GM23338 (cell line): ENCODE results near the gene DARS2.
"Not testable (repeated sequence)": the region's sequence is repeated elsewhere in the genome, so short reads cannot be mapped to it uniquely, and the experiment has no call there.

Experiments
- CREB1 ChIP-seq: fragments of 250-450 bp; sonication (Bioruptor Pico); IDR thresholded peaks from 2 replicates; pipeline ENCODE4 v1.5.0; 2020; ENCODE audit warnings: low read depth, mild to moderate bottlenecking, moderate library complexity
- EZH2 ChIP-seq: fragments of 200-600 bp; sonication (generic); IDR thresholded peaks from one replicate; pipeline ENCODE4 v1.8.0; 2017; ENCODE audit warnings: antibody characterized with exemption, mild to moderate bottlenecking, low read depth; ENCODE audit not compliant: unreplicated experiment
- EZH2phosphoT487 ChIP-seq: fragments of 200-600 bp; sonication (generic); IDR thresholded peaks from one replicate; pipeline ENCODE4 v1.8.1; 2018; ENCODE audit warnings: antibody characterized with exemption; ENCODE audit not compliant: unreplicated experiment
- JUNB ChIP-seq: IDR thresholded peaks from one replicate; pipeline ENCODE4 v1.6.1; 2016; ENCODE audit warnings: antibody characterized with exemption; ENCODE audit not compliant: unreplicated experiment
- POLR2AphosphoS5 ChIP-seq: IDR thresholded peaks from 2 replicates; pipeline ENCODE4 v1.6.1; 2016; ENCODE audit warnings: antibody characterized with exemption, low read depth
- ZNF114 ChIP-seq: fragments of 250-450 bp; sonication (Bioruptor Pico); IDR thresholded peaks from 2 replicates; pipeline ENCODE4 v1.5.0; 2020; ENCODE audit warnings: mild to moderate bottlenecking, moderate library complexity
- ZNF331 ChIP-seq: fragments of 250-450 bp; sonication (Bioruptor Pico); IDR thresholded peaks from 2 replicates; pipeline ENCODE4 v1.5.0; 2020; ENCODE audit warnings: low read depth, mild to moderate bottlenecking, moderate library complexity
- TF ChIP-seq, protein P1 (sequence below), 2 experiments: fragments of 200-600 bp in 1 of 2; sonication (generic) in 1 of 2; conservative IDR thresholded peaks; 2 replicates each; pipeline versions ENCODE4 v1.5.1 to v1.6.1; 2016 to 2017; ENCODE audit warnings: antibody characterized with exemption in 2 of 2, low read depth in 2 of 2, mild to moderate bottlenecking in 2 of 2, moderate library complexity in 1 of 2
- TF ChIP-seq, protein P2 (sequence below): IDR thresholded peaks from 2 replicates; pipeline ENCODE4 v1.6.1; 2016; ENCODE audit warnings: antibody characterized with exemption
- TF ChIP-seq, protein P3 (sequence below): IDR thresholded peaks from one replicate; pipeline ENCODE4 v1.6.1; 2018; ENCODE audit warnings: antibody characterized with exemption; ENCODE audit not compliant: unreplicated experiment

DNA sequence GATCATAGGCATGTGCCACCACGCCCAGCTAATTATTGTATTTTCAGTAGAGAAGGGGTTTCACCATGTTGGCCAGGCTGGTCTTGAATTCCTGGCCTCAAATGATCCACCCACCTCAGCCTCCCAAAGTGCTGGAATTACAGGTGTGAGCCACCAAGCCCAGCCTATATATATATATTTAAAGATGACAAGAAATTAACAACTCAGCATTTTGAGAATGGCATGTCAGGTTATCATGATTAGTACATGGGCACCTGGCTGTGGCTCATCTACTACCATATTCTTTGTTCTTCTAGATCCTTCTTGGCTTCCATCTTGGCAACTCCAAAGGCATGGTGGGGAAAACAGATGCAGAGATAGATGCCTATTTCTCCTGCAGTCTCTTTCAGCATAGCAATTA lies 24.5 kb upstream of the DARS2 start:
- TF ChIP-seq, protein P1, sequence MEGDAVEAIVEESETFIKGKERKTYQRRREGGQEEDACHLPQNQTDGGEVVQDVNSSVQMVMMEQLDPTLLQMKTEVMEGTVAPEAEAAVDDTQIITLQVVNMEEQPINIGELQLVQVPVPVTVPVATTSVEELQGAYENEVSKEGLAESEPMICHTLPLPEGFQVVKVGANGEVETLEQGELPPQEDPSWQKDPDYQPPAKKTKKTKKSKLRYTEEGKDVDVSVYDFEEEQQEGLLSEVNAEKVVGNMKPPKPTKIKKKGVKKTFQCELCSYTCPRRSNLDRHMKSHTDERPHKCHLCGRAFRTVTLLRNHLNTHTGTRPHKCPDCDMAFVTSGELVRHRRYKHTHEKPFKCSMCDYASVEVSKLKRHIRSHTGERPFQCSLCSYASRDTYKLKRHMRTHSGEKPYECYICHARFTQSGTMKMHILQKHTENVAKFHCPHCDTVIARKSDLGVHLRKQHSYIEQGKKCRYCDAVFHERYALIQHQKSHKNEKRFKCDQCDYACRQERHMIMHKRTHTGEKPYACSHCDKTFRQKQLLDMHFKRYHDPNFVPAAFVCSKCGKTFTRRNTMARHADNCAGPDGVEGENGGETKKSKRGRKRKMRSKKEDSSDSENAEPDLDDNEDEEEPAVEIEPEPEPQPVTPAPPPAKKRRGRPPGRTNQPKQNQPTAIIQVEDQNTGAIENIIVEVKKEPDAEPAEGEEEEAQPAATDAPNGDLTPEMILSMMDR (conservative IDR thresholded peaks at IDR 0.05; ENCODE audit: low read depth in 2 of 2), result not testable (repeated sequence)
- TF ChIP-seq EZH2; CREB1 (CRISPR knock-in tag); POLR2AphosphoS5; JUNB; EZH2phosphoT487; ZNF114 (CRISPR knock-in tag); ZNF331: not testable (repeated sequence)
- TF ChIP-seq, protein P2, sequence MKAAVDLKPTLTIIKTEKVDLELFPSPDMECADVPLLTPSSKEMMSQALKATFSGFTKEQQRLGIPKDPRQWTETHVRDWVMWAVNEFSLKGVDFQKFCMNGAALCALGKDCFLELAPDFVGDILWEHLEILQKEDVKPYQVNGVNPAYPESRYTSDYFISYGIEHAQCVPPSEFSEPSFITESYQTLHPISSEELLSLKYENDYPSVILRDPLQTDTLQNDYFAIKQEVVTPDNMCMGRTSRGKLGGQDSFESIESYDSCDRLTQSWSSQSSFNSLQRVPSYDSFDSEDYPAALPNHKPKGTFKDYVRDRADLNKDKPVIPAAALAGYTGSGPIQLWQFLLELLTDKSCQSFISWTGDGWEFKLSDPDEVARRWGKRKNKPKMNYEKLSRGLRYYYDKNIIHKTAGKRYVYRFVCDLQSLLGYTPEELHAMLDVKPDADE, result not testable (repeated sequence)
- TF ChIP-seq, protein P3, sequence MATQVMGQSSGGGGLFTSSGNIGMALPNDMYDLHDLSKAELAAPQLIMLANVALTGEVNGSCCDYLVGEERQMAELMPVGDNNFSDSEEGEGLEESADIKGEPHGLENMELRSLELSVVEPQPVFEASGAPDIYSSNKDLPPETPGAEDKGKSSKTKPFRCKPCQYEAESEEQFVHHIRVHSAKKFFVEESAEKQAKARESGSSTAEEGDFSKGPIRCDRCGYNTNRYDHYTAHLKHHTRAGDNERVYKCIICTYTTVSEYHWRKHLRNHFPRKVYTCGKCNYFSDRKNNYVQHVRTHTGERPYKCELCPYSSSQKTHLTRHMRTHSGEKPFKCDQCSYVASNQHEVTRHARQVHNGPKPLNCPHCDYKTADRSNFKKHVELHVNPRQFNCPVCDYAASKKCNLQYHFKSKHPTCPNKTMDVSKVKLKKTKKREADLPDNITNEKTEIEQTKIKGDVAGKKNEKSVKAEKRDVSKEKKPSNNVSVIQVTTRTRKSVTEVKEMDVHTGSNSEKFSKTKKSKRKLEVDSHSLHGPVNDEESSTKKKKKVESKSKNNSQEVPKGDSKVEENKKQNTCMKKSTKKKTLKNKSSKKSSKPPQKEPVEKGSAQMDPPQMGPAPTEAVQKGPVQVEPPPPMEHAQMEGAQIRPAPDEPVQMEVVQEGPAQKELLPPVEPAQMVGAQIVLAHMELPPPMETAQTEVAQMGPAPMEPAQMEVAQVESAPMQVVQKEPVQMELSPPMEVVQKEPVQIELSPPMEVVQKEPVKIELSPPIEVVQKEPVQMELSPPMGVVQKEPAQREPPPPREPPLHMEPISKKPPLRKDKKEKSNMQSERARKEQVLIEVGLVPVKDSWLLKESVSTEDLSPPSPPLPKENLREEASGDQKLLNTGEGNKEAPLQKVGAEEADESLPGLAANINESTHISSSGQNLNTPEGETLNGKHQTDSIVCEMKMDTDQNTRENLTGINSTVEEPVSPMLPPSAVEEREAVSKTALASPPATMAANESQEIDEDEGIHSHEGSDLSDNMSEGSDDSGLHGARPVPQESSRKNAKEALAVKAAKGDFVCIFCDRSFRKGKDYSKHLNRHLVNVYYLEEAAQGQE, result not testable (repeated sequence)
